CD4-positive, CD25-positive, alpha-beta regulatory T cell (primary cell): ENCODE measurements around the gene EPHX1. TPM values are rescaled to one million over a fixed set of nuclear protein-coding genes. Genes with fewer than 3 reads are reported as not detected.

Experiments
- ATAC-seq, 2 donors: fragments of 150-1000 bp; cut with Tn5 transposase; one replicate each; pipeline ENCODE4 v1.10.0; 2021; ENCODE audit warnings: low read depth in 2 of 2, moderate number of reproducible peaks in 2 of 2, moderate library complexity in 1 of 2
- DNase-seq, 3 donors: peaks; one replicate each; pipeline versions ENCODE4 v3.0.0 to v3.0.0-alpha.2; 2012 to 2022; ENCODE audit warnings: mixed read lengths in 1 of 3
- H3K27ac ChIP-seq: one replicate; pipeline ENCODE4 v1.7.0; 2013; ENCODE audit warnings: mild to moderate bottlenecking, low read length; ENCODE audit not compliant: insufficient read depth, poor library complexity, severe bottlenecking
- H3K27me3 ChIP-seq: one replicate; pipeline ENCODE4 v1.7.0; 2013; ENCODE audit warnings: low read length; ENCODE audit not compliant: control insufficient read depth, insufficient read depth
- H3K36me3 ChIP-seq: one replicate; pipeline ENCODE4 v1.7.0; 2013; ENCODE audit warnings: mild to moderate bottlenecking, low read length, moderate library complexity; ENCODE audit not compliant: control insufficient read depth, insufficient read depth
- H3K4me1 ChIP-seq: 2 replicates; pipeline ENCODE4 v1.7.0; 2013; ENCODE audit warnings: mild to moderate bottlenecking, low read length; ENCODE audit not compliant: insufficient read depth, control insufficient read depth, poor library complexity, severe bottlenecking
- H3K4me3 ChIP-seq: one replicate; pipeline ENCODE4 v1.7.0; 2013; ENCODE audit warnings: low read depth, mild to moderate bottlenecking, low read length, moderate library complexity
- H3K9me3 ChIP-seq, 2 experiments: 1 replicate in 1 of 2; 2 replicates in 1 of 2; pipeline ENCODE4 v1.7.0; 2013; ENCODE audit warnings: low read length in 2 of 2, mild to moderate bottlenecking in 1 of 2, moderate library complexity in 1 of 2; ENCODE audit not compliant: control insufficient read depth in 2 of 2
- H3K27ac Mint-ChIP-seq, 3 donors: one replicate each; pipeline ENCODE4 v1.8.0; 2020 to 2022; ENCODE audit warnings: mild to moderate bottlenecking in 3 of 3, mixed read lengths in 3 of 3, moderate library complexity in 2 of 3
- H3K27me3 Mint-ChIP-seq: one replicate; pipeline ENCODE4 v1.8.0; 2022; ENCODE audit warnings: mild to moderate bottlenecking, mixed read lengths
- H3K36me3 Mint-ChIP-seq: one replicate; pipeline ENCODE4 v1.8.0; 2020; ENCODE audit warnings: mixed read lengths
- H3K4me1 Mint-ChIP-seq, 4 donors: one replicate each; pipeline ENCODE4 v1.8.0; 2020 to 2022; ENCODE audit warnings: mixed read lengths in 4 of 4, mild to moderate bottlenecking in 1 of 4
- H3K4me3 Mint-ChIP-seq, 4 donors: one replicate each; pipeline ENCODE4 v1.8.0; 2020 to 2022; ENCODE audit warnings: mild to moderate bottlenecking in 4 of 4, mixed read lengths in 4 of 4, moderate library complexity in 3 of 4
- H3K9me3 Mint-ChIP-seq, 7 donors: one replicate each; pipeline ENCODE4 v1.8.0; 2020 to 2022; ENCODE audit warnings: mixed read lengths in 7 of 7, mild to moderate bottlenecking in 3 of 7, moderate library complexity in 2 of 7
- polyA plus RNA-seq, 4 donors: library from polyadenylated mRNA; unstranded; fragments of 300-500 nt; fragmentation: Illumina TruSeq; gene quantifications; one replicate each; pipeline ENCODE4 v1.2.3, GENCODE V29; 2021
- total RNA-seq: library from RNA; stranded (reverse); gene quantifications from one replicate; pipeline ENCODE4 v1.2.3, GENCODE V29; 2022

Gene EPHX1
- total and polyA plus RNA-seq, 5 donors from 2014 or later = 0.11 to 0.62 (median 0.45) TPM; not detected in 1

DNA sequence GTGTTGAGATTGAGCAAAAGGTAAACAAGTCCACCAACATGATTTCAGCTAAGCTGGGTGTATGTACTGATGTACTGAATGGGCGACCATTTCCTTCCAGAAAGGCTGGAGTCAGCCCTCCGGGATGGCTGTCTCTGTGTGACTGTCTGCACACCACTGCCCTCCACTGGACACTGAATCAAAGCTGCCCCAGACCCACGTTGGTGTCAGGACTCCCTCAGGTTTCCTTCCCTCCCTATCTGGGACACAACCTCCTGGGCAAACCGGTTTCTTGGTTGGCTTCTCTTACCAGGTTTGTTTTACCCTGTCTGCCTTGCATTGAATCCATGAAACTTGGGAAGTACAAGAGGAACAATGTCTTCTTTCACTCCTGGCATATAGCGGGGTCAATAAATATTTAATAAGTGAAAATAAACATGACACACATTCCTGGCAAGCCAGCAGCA, 37.6 kb upstream of the EPHX1 start:
- ATAC-seq = peak in 1 of 2 donors; percentile 19
- peaks cover 13% of the 10 kb centered on the region for H3K4me1 ChIP-seq
- peaks cover 10% of the 10 kb centered on the region for H3K36me3 Mint-ChIP-seq

DNA sequence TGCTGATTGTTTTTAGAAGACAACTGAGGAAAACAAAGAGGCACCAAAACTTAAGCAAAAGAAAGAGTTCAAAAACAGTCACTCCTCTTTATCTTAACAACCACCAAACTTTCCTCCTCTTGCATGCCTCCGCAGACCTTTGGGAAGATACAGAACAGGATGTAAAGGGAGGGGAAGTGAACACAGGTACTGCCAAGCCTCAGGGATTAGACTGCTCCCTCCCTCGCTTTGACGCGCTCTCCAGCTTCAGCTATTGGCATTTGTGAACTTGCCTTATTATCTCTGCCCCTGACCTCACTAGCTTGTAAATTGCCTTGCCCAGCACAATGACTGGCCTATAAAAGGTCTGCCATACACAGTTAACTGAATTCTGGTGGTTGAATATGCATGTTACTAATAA, 37.1 kb upstream of the EPHX1 start:
- Histone ChIP-seq H3K27me3 (no peaks in the 10 kb centered on the region), H3K4me1 (peaks cover 13% of the 10 kb centered on the region), H3K4me3 (no peak overlapping the region), H3K27ac (no peak overlapping the region), H3K9me3 (no peaks in the 10 kb centered on the region), H3K36me3 (no peaks in the 10 kb centered on the region)
- H3K36me3 Mint-ChIP-seq = peaks cover 10% of the 10 kb centered on the region
- H3K27ac Mint-ChIP-seq = no peak overlapping the region
- peaks cover 6% of the 10 kb centered on the region for H3K27me3 Mint-ChIP-seq
- DNase-seq (no peak), ATAC-seq (no peak)
- peaks cover 0 to 21% (median 5%) of the 10 kb centered on the region in 4 donors for H3K4me1 Mint-ChIP-seq
- no peak overlapping the region for H3K4me3 Mint-ChIP-seq
- peaks cover 0 to 2% (median 0%) of the 10 kb centered on the region in 7 donors for H3K9me3 Mint-ChIP-seq

More for the DNA sequence above, 37.6 kb upstream of the EPHX1 start:
- H3K27me3 ChIP-seq = no peaks in the 10 kb centered on the region
- H3K27me3 Mint-ChIP-seq = peaks cover 7% of the 10 kb centered on the region
- DNase-seq = peak in 1 of 3 donors; percentile 24
- H3K36me3 ChIP-seq = no peaks in the 10 kb centered on the region
- no peaks in the 10 kb centered on the region for H3K9me3 ChIP-seq
- no peak overlapping the region for H3K4me3 Mint-ChIP-seq
- peaks cover 0 to 21% (median 5%) of the 10 kb centered on the region in 4 donors for H3K4me1 Mint-ChIP-seq
- H3K4me3 ChIP-seq = no peak overlapping the region
- no peak overlapping the region for H3K27ac ChIP-seq
- no peak overlapping the region for H3K27ac Mint-ChIP-seq
- H3K9me3 Mint-ChIP-seq = peaks cover 0 to 2% (median 0%) of the 10 kb centered on the region in 7 donors

DNA sequence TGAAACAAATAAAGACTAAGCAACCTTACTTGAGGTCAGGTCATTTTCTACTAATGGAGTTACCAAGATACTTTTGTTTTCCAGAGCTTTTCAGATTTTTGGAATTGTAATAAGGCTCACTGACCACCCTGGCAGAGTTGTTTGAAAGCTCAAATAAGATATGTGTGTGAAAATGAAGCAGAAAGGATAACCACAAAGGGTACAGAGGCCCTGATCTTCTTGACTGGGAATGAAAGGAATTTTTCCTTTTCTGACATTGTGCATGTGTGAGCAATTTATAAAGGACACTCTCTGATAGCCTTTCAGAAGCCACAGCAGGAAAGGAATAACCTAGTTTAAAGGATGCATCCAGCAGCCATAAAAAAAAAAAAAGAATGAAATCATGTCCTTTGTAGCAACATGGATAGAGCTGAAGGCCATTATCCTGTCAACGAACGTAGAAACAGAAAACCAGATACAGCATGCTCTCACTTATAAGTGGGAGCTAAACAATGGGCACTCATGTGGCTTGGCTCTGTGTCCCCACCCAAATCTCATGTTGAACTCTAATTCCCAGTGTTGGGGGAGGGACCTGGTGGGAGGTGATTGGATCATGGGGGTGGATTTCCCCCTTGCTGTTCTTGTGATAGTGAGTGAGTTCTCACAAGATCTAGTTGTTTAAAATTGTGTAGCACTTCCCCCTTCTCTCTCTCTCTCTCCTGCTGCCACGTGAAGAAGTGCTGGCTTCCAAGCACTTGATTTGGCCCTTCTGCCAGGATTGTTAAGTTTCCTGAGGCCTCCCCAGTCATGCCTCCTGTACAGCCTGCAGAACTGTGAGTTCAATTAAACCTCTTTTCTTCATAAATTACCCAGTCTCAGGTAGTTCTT, 35.4 kb upstream of the EPHX1 start:
- H3K9me3 ChIP-seq = no peaks in the 10 kb centered on the region
- Mint-ChIP-seq H3K4me3 (no peak overlapping the region), H3K27ac (peak overlapping the region in 1 of 3 donors; percentile 23), H3K4me1 (peaks cover 0 to 31% (median 6%) of the 10 kb centered on the region in 4 donors), H3K9me3 (peaks cover 0 to 2% (median 0%) of the 10 kb centered on the region in 7 donors), H3K36me3 (peaks cover 10% of the 10 kb centered on the region), H3K27me3 (peaks cover 2% of the 10 kb centered on the region)
- DNase-seq = no peak
- peaks cover 1% of the 10 kb centered on the region for H3K36me3 ChIP-seq
- H3K4me3 ChIP-seq = no peak overlapping the region
- peaks cover 29% of the 10 kb centered on the region for H3K4me1 ChIP-seq
- H3K27ac ChIP-seq = no peak overlapping the region
- no peak for ATAC-seq
- no peaks in the 10 kb centered on the region for H3K27me3 ChIP-seq

DNA sequence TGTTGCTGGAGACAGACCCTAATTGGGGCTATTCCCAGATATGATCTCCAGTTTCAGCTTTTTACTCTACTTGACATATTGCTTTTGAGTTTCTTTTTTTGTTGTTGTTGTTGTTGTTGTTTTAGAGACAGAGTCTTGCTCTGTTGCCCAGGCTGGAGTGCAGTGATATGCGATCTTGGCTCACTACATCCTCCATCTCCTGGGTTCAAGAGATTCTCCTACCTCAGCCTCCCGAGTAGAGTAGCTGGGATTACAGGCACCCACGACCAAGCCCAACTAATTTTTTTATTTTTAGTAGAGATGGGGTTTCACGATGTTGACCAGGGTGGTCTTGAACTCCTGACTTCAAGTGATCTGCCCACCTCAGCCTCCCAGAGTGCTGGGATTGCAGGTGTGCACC, 33.6 kb upstream of the EPHX1 start:
- H3K27me3 Mint-ChIP-seq = no peaks in the 10 kb centered on the region
- H3K4me3 ChIP-seq = peak overlapping the region; percentile 73
- no peaks in the 10 kb centered on the region for H3K27me3 ChIP-seq
- no peaks in the 10 kb centered on the region for H3K9me3 ChIP-seq
- peaks cover 20% of the 10 kb centered on the region for H3K36me3 Mint-ChIP-seq
- peak overlapping the region; percentile 99 for H3K27ac ChIP-seq
- no peak overlapping the region for H3K4me3 Mint-ChIP-seq
- DNase-seq = no peak
- peaks cover 0 to 1% (median 0%) of the 10 kb centered on the region in 7 donors for H3K9me3 Mint-ChIP-seq
- H3K27ac Mint-ChIP-seq = no peak overlapping the region
- peaks cover 47% of the 10 kb centered on the region for H3K4me1 ChIP-seq
- peaks cover 15% of the 10 kb centered on the region for H3K36me3 ChIP-seq
- no peak for ATAC-seq
- H3K4me1 Mint-ChIP-seq = peaks cover 6 to 48% (median 19%) of the 10 kb centered on the region in 4 donors

DNA sequence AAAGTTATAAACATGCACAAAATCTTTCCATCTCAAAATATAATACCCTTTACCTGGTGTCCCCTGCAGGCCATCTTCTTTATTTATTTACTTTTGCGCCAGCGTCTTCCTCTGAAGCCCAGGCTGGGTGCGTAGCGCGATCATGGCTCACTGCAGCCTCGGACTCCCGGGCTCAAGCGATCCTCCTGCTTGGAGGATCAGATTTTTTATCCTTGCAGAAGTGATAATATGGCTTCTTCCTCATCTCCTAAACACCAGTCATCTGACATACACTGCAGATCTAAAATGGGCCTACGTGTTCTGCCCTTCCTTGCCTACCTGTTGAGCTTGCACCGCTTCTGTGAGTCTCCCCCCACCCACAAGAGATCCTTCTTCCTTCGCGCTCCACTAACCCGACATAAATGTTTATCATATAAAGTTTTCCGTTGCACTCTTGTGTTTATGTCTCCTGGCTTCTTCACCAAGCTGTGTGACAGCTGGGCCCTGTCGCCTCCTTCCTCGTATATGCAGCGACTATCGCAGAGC, 32.8 kb upstream of the EPHX1 start:
- no peaks in the 10 kb centered on the region for H3K27me3 Mint-ChIP-seq
- DNase-seq (no peak), ATAC-seq (peak; percentile 4 to 6)
- no peaks in the 10 kb centered on the region for H3K27me3 ChIP-seq
- H3K4me3 Mint-ChIP-seq = no peak overlapping the region
- H3K36me3 ChIP-seq = peaks cover 15% of the 10 kb centered on the region
- H3K9me3 Mint-ChIP-seq = peaks cover 0 to 1% (median 0%) of the 10 kb centered on the region in 7 donors
- H3K4me1 Mint-ChIP-seq = peaks cover 6 to 53% (median 22%) of the 10 kb centered on the region in 4 donors
- peak overlapping the region; percentile 99 for H3K27ac ChIP-seq
- no peak overlapping the region for H3K27ac Mint-ChIP-seq
- H3K4me1 ChIP-seq = peaks cover 51% of the 10 kb centered on the region
- no peaks in the 10 kb centered on the region for H3K9me3 ChIP-seq
- H3K36me3 Mint-ChIP-seq = peaks cover 20% of the 10 kb centered on the region
- H3K4me3 ChIP-seq = peak overlapping the region; percentile 73

DNA sequence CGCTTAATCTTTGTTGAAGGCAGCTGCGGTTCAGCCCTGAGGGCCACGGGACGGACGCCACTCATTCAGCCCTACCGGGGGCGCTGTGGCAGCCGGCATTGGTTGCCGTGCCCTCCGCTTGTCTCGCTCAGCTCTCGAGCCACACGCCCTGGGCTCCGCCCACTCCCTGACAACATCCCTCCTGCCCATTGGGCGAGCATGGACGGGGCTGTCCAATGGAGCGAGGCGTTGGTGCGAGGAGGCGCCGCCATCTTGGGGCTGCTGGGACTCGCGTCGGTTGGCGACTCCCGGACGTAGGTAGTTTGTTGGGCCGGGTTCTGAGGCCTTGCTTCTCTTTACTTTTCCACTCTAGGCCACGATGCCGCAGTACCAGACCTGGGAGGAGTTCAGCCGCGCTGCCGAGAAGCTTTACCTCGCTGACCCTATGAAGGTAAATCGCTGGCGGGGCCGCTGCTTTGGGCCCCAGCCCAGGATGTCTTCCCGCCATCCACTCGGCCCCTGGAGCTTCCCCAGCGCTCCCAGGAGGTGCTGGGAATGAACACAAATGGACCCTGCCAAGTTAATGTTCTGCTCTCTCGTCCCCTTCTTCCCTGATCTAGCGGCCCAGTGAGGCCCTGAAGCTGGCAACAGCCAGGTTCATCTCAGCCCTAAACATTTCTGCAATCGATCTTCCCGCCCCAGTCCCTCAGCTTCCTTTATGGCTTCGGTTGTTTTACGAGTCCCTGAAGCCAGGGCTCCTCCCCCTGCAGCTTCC, 32.2 kb upstream of the EPHX1 start, which contains the start of gene SRP9:
SRP9 (plus strand) TSS at position 244 of the 754 bp plus-strand sequence; CDS start at position 359, 115 bp downstream.
- Mint-ChIP-seq H3K36me3 (peaks cover 26% of the 10 kb centered on the region), H3K9me3 (peaks cover 0 to 1% (median 0%) of the 10 kb centered on the region in 7 donors), H3K27ac (no peak within 1 kb of the TSS), H3K27me3 (no peaks in the 10 kb centered on the region), H3K4me3 (no peak within 1 kb of the TSS), H3K4me1 (peaks cover 6 to 60% (median 28%) of the 10 kb centered on the region in 4 donors)
- ATAC-seq (peak; percentile 97 to 98), DNase-seq (peak; percentile 98 to 99 (median 99))
- no peaks in the 10 kb centered on the region for H3K27me3 ChIP-seq
- H3K4me1 ChIP-seq = peaks cover 57% of the 10 kb centered on the region
- H3K36me3 ChIP-seq = peaks cover 19% of the 10 kb centered on the region
- no peaks in the 10 kb centered on the region for H3K9me3 ChIP-seq
- peak within 1 kb of the TSS; percentile 99 for H3K4me3 ChIP-seq
- peak within 1 kb of the TSS; percentile 99 for H3K27ac ChIP-seq

DNA sequence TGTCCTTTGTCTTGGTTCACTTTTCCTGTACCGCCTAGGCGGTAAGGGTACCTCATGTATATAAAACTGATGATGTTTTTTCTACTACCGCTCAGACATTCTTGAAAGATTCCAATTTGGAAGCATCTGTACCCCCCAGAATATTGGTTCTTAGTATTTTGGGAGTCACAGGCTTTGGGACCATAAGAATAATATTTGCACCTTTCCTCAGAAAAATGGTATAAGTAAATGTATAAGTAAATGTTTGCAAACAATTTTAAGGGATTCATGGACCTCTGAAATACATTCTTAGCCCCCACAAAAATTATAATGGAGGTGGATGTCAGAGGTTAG, 31.6 kb upstream of the EPHX1 start:
- peaks cover 57% of the 10 kb centered on the region for H3K4me1 ChIP-seq
- no peaks in the 10 kb centered on the region for H3K27me3 ChIP-seq
- Mint-ChIP-seq H3K9me3 (peaks cover 0 to 1% (median 0%) of the 10 kb centered on the region in 7 donors), H3K36me3 (peaks cover 26% of the 10 kb centered on the region), H3K4me1 (peaks cover 6 to 60% (median 29%) of the 10 kb centered on the region in 4 donors), H3K4me3 (no peak overlapping the region), H3K27me3 (no peaks in the 10 kb centered on the region), H3K27ac (no peak overlapping the region)
- H3K27ac ChIP-seq = peak overlapping the region; percentile 99
- peaks cover 23% of the 10 kb centered on the region for H3K36me3 ChIP-seq
- peak overlapping the region; percentile 99 for H3K4me3 ChIP-seq
- ATAC-seq = no peak
- H3K9me3 ChIP-seq = no peaks in the 10 kb centered on the region
- no peak for DNase-seq
